GM12878 (cell line): ENCODE data around the gene EFHD2. TPM values are rescaled to one million over a fixed set of nuclear protein-coding genes. Genes with fewer than 3 reads are reported as not detected.
A peak's percentile ranks its signal among the peaks of the same experiment; 100 is the strongest.

ENCODE experiments used
- BHLHE40 ChIP-seq, 2 experiments: fragments of 450-650 bp in 1 of 2; IDR thresholded peaks; 2 replicates each; pipeline ENCODE4 v1.6.1; 2011 to 2017; ENCODE audit warnings: low read depth in 2 of 2, borderline replicate concordance in 1 of 2, improper control_type of control experiment in 1 of 2, low read length in 1 of 2, mild to moderate bottlenecking in 1 of 2
- BRCA1 ChIP-seq: IDR thresholded peaks from 2 replicates; pipeline ENCODE4 v1.6.1; 2011; ENCODE audit warnings: low read depth, low read length, improper control_type of control experiment
- CEBPZ ChIP-seq: fragments of 150-350 bp; IDR thresholded peaks from 2 replicates; pipeline ENCODE4 v1.6.1; 2016; ENCODE audit warnings: low read depth, low read length
- CTCF ChIP-seq, 3 experiments: IDR thresholded peaks in 2 of 3; conservative IDR thresholded peaks in 1 of 3; 2 replicates each; pipeline ENCODE4 v1.5.1; 2011; ENCODE audit warnings: low read depth in 3 of 3, low read length in 3 of 3, mild to moderate bottlenecking in 3 of 3, control low read depth in 2 of 3, moderate library complexity in 2 of 3, inconsistent platforms in 1 of 3, mixed read lengths in 1 of 3; ENCODE audit not compliant: control insufficient read depth in 2 of 3, insufficient read depth in 1 of 3; ENCODE audit errors: extremely low read depth in 1 of 3
- GABPA ChIP-seq: IDR thresholded peaks from 2 replicates; pipeline ENCODE4 v1.6.1; 2014; ENCODE audit warnings: antibody characterized with exemption, low read depth, mild to moderate bottlenecking, inconsistent platforms
- HDAC6 ChIP-seq: fragments of 200-600 bp; sonication (generic); IDR thresholded peaks from one replicate; pipeline ENCODE4 v1.8.0; 2017; ENCODE audit warnings: antibody characterized with exemption; ENCODE audit not compliant: unreplicated experiment
- JUND ChIP-seq: IDR thresholded peaks from 2 replicates; pipeline ENCODE4 v1.6.1; 2012; ENCODE audit warnings: low read depth, mild to moderate bottlenecking, low read length, improper control_type of control experiment, moderate library complexity
- LARP7 ChIP-seq: fragments of 450-650 bp; IDR thresholded peaks from 2 replicates; pipeline ENCODE4 v1.6.1; 2017; ENCODE audit warnings: mild to moderate bottlenecking
- MEF2A ChIP-seq: IDR thresholded peaks from 2 replicates; pipeline ENCODE4 v1.6.1; 2011; ENCODE audit warnings: low read depth, mild to moderate bottlenecking, low read length, moderate library complexity; ENCODE audit not compliant: insufficient read depth
- MYB ChIP-seq: fragments of 150-350 bp; IDR thresholded peaks from 2 replicates; pipeline ENCODE4 v1.6.1; 2014; ENCODE audit warnings: mild to moderate bottlenecking, low read depth, low read length, borderline replicate concordance
- NR2F1 ChIP-seq: fragments of 450-650 bp; conservative IDR thresholded peaks from 2 replicates; pipeline ENCODE4 v1.6.1; 2017; ENCODE audit warnings: mild to moderate bottlenecking
- POLR2A ChIP-seq: IDR thresholded peaks from 2 replicates; pipeline ENCODE4 v1.6.1; 2011; ENCODE audit warnings: low read depth, mild to moderate bottlenecking, low read length
- POLR2AphosphoS5 ChIP-seq: IDR thresholded peaks from 2 replicates; pipeline ENCODE4 v1.6.1; 2011; ENCODE audit warnings: mild to moderate bottlenecking, low read length, inconsistent platforms
- PRDM15 ChIP-seq: fragments of 450-650 bp; formaldehyde crosslinking; IDR thresholded peaks from 2 replicates; pipeline ENCODE4 v1.4.0; 2020; ENCODE audit warnings: mild to moderate bottlenecking, moderate library complexity
- RAD51 ChIP-seq: fragments of 450-650 bp; IDR thresholded peaks from 2 replicates; pipeline ENCODE4 v1.6.1; 2016; ENCODE audit warnings: moderate library complexity, mild to moderate bottlenecking, inconsistent platforms
- RB1 ChIP-seq: fragments of 450-650 bp; formaldehyde crosslinking; IDR thresholded peaks from 2 replicates; pipeline ENCODE4 v1.6.1; 2017; ENCODE audit warnings: mild to moderate bottlenecking, borderline replicate concordance
- SUZ12 ChIP-seq: fragments of 200-600 bp; sonication (generic); IDR thresholded peaks from one replicate; pipeline ENCODE4 v1.6.1; 2018; ENCODE audit warnings: antibody characterized with exemption, mild to moderate bottlenecking; ENCODE audit not compliant: unreplicated experiment
- ZNF622 ChIP-seq: fragments of 450-650 bp; IDR thresholded peaks from 2 replicates; pipeline ENCODE4 v1.6.1; 2017; ENCODE audit warnings: mild to moderate bottlenecking, inconsistent platforms
- polyA plus RNA-seq, 11 experiments: library from polyadenylated mRNA; depleted of rRNA in 4 of 11; unstranded in 6 of 11; stranded (reverse) in 5 of 11; fragments of >200 nt; fragmentation: Nextera tagmentation in 4 of 11; fragmentation: Illumina TruSeq in 1 of 11; extraction: Ambion mirVana in 4 of 11; extraction: Trizol in 1 of 11; gene quantifications; 1 replicate in 1 of 11; 2 replicates in 10 of 11; pipeline versions ENCODE4 v1.2.1 to v1.2.3, GENCODE V29; 2011 to 2016; ENCODE audit warnings: inconsistent platforms in 2 of 11, missing spikeins in 2 of 11, low read depth in 1 of 11
- total RNA-seq, 4 experiments: library from RNA; depleted of rRNA in 3 of 4; stranded (reverse); fragments of >200 nt in 3 of 4; fragmentation: Illumina TruSeq in 1 of 4; extraction: Trizol in 1 of 4; gene quantifications; 2 replicates each; pipeline versions ENCODE4 v1.2.1 to v1.2.3, GENCODE V29; 2013 to 2021

Gene EFHD2
- total and polyA plus RNA-seq, 10 of the 15 experiments (the other 5 are each of a cell fraction or from before 2014, with no cell fraction given), result 4.0 to 114 (median 66.1) TPM

GRCh38 chr1:15409388-15410222 lies at the start of gene EFHD2 (continued):
- TF ChIP-seq CEBPZ, result no peak
- 0 out of 2 replicates have a peak, but pooled peaks have one; percentile 8 for TF ChIP-seq MEF2A
- peak; percentile 62 for TF ChIP-seq NR2F1
- TF ChIP-seq BRCA1, result no peak
- no peak for TF ChIP-seq GABPA
- no peak for TF ChIP-seq JUND
- TF ChIP-seq POLR2AphosphoS5, result peak; percentile 73; the same call in 1 of the 2 replicates
- TF ChIP-seq RAD51, result no peak
- peak in 1 of 2 experiments; percentile 83; a peak in 2 of 4 replicates for TF ChIP-seq BHLHE40 (IDR thresholded peaks at IDR 0.05; ENCODE audit: borderline replicate concordance in 1 of 2, low read depth in 2 of 2, low read length in 1 of 2)
- peak; percentile 98 for TF ChIP-seq LARP7
- TF ChIP-seq POLR2A, result peak; percentile 94
- TF ChIP-seq MYB, result no peak
- no peak for TF ChIP-seq ZNF622
- no peak for TF ChIP-seq CTCF (IDR thresholded peaks at IDR 0.05 in 2 of 3, conservative IDR thresholded peaks at IDR 0.05 in 1 of 3; ENCODE audit: control insufficient read depth in 2 of 3, extremely low read depth in 1 of 3, insufficient read depth in 1 of 3, low read depth in 3 of 3, low read length in 3 of 3)
- no peak; the same call in 1 of the 2 replicates for TF ChIP-seq RB1
- no peak for TF ChIP-seq SUZ12
- TF ChIP-seq PRDM15 (CRISPR knock-in tag), result no peak
- peak; percentile 58 for TF ChIP-seq HDAC6
